Measurements from ENCODE around the gene ATG7. TPM values are rescaled to one million over a fixed set of nuclear protein-coding genes. Genes with fewer than 3 reads are reported as not detected.

The ATG7 gene
- total RNA-seq, 1 donor from 2014 or later, result 40.3 TPM

DNA sequence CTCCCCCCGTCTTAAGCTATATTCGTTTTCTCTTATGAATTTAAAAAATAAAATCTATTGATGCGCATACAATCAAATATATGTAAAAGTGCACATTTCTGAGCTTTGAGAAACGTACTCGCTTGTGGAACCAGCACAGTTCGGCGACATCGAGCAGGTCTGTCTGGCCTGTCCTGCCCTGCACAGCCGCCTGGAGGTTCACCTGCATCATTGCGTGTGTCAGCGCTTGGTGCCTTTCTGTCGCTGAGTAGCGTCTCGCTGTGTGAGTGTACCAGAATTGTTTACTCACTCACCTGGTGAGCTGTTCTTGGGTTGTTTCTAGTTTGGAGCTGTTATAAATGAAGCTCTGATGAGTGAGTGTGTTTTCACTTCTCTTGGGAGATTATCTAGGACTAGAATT, 267.5 kb downstream of the ATG7 start:
- H3K27ac Mint-ChIP-seq, result peak overlapping the region; percentile 84
- no peak for DNase-seq (ENCODE audit: low spot score in 2 of 2, unreplicated experiment in 2 of 2)

DNA sequence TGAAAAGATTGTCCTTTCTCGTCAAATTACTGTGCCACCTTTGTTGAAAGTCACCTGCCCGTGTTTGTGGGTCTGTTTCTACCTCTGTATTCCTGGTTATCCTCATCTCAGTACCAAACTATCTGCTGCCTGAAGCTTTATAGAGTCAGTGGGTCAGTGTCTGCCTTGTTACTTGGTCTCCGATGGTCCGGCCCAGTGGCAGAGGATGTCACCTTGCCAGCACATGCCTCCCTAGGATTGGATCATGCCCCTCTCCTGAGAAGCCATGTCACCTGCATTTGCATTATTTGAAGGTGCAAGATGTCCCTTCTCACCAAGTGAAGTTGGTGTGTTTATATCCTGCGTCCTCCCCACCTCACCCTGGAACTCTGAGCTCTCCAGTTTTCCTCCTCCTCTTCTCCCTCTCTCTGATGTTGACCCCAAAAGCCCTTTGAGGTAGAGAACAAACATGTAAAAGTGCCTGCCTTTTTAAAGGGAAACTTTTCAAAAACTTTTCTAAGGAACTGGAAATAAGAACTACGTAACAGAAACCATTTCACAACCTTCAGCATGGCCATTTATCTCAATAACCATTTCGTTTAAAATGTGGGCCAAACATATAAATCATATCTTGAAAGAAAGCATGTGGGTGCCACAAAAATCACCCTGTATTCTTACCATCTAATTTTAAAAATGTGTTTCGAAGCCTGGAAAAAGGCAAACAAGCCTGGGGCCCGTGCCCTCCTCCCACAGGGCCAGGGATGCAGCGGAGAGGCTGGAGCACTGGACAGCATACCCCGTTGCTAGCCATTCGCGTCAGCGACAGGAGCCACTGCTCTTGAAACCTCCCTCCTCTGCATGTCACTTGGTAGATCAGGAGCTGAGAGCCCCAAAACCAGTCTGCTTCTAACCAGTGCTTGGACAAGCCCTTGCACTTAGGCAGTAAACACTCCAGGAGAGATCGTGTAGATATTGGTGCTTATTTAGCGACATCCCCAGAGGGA, 269.4 kb downstream of the ATG7 start:
- TF ChIP-seq, protein P1, sequence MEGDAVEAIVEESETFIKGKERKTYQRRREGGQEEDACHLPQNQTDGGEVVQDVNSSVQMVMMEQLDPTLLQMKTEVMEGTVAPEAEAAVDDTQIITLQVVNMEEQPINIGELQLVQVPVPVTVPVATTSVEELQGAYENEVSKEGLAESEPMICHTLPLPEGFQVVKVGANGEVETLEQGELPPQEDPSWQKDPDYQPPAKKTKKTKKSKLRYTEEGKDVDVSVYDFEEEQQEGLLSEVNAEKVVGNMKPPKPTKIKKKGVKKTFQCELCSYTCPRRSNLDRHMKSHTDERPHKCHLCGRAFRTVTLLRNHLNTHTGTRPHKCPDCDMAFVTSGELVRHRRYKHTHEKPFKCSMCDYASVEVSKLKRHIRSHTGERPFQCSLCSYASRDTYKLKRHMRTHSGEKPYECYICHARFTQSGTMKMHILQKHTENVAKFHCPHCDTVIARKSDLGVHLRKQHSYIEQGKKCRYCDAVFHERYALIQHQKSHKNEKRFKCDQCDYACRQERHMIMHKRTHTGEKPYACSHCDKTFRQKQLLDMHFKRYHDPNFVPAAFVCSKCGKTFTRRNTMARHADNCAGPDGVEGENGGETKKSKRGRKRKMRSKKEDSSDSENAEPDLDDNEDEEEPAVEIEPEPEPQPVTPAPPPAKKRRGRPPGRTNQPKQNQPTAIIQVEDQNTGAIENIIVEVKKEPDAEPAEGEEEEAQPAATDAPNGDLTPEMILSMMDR (IDR thresholded peaks at IDR 0.05; ENCODE audit: unreplicated experiment), result no peak
- Mint-ChIP-seq H3K27ac (peak overlapping the region; percentile 89), H3K4me1 (peaks cover 51% of the 10 kb centered on the region), H3K36me3 (no peaks in the 10 kb centered on the region), H3K4me3 (no peak overlapping the region), H3K27me3 (ENCODE audit: low read depth) (no peaks in the 10 kb centered on the region), H3K9me3 (no peaks in the 10 kb centered on the region)
- DNase-seq (ENCODE audit: low spot score in 2 of 2, unreplicated experiment in 2 of 2), result no peak

More for the DNA sequence above, 267.5 kb downstream of the ATG7 start:
- Mint-ChIP-seq H3K4me3 (no peak overlapping the region), H3K27me3 (ENCODE audit: low read depth) (no peaks in the 10 kb centered on the region), H3K36me3 (no peaks in the 10 kb centered on the region), H3K4me1 (peaks cover 55% of the 10 kb centered on the region), H3K9me3 (no peaks in the 10 kb centered on the region)
- TF ChIP-seq, protein P1 (IDR thresholded peaks at IDR 0.05; ENCODE audit: unreplicated experiment), result no peak

DNA sequence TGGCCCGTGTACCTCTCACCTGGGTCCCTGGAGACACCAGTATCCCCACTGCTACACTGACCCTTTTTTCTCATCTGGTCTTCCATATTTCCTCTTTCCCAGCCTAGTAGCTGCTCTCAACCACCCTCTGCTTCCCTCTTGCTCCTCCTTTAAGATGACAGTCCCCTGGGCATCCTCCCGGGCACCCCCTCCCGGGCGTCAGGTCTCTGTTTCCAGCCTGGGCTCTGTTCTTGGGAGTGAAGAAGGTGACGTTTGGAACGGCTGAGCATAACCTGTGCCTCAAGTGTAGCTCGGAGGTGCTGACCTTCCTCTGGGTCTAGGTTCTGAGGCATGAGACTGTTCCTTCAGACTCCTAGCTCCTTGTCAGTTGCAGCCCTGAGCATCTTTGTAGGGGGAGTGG, 270.4 kb downstream of the ATG7 start:
- Mint-ChIP-seq H3K9me3 (no peaks in the 10 kb centered on the region), H3K4me3 (no peak overlapping the region), H3K4me1 (peaks cover 51% of the 10 kb centered on the region), H3K27me3 (ENCODE audit: low read depth) (no peaks in the 10 kb centered on the region), H3K36me3 (peaks cover under 1% of the 10 kb centered on the region), H3K27ac (peak overlapping the region; percentile 89)
- TF ChIP-seq, protein P1 (IDR thresholded peaks at IDR 0.05; ENCODE audit: unreplicated experiment), result no peak
- no peak for DNase-seq (ENCODE audit: low spot score in 2 of 2, unreplicated experiment in 2 of 2)

DNA sequence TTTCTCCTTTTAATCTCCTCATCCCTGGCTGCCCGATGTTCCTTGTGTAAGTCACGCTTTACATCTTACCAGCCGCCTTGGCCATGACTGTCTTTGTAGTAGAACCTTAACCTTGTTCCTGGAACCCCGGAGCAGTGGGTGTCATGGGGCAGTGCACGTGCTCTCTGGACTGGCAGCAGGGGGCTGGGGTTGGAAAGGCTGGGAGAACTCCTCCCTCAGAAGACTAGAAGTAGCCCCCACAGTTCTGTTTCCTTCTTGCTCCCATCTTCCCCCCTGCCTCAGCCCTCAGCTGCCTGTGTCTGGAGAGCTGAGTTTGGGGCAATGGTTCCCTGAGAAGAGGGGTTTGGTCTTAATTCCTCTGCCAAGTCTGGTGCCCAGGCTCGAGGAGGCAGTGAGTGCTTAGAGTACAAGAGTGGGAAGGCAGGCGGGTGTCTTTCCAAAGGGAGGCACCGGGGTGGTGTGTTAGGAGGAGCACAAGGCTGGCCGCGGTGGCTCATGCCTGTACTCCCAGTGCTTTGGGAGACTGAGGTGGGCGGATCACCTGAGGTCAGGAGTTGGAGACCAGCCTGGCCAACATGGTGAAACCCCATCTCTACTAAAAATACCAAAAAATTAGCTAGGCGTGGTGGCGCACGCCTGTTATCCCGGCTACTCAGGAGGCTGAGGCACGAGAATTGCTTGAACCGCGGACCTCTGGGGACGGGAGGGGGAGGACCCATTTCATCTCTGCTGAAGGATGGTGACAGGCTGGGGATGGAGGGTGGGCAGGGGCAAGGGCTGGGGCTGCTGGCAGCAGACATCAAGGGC, 271.1 kb downstream of the ATG7 start:
- H3K27me3 Mint-ChIP-seq (ENCODE audit: low read depth), result no peaks in the 10 kb centered on the region
- no peak overlapping the region for H3K4me3 Mint-ChIP-seq
- no peaks in the 10 kb centered on the region for H3K9me3 Mint-ChIP-seq
- DNase-seq (ENCODE audit: low spot score in 2 of 2, unreplicated experiment in 2 of 2), result no peak
- TF ChIP-seq, protein P1 (IDR thresholded peaks at IDR 0.05; ENCODE audit: unreplicated experiment), result no peak
- H3K27ac Mint-ChIP-seq, result no peak overlapping the region
- H3K36me3 Mint-ChIP-seq, result peaks cover 3% of the 10 kb centered on the region
- H3K4me1 Mint-ChIP-seq, result peaks cover 51% of the 10 kb centered on the region

DNA sequence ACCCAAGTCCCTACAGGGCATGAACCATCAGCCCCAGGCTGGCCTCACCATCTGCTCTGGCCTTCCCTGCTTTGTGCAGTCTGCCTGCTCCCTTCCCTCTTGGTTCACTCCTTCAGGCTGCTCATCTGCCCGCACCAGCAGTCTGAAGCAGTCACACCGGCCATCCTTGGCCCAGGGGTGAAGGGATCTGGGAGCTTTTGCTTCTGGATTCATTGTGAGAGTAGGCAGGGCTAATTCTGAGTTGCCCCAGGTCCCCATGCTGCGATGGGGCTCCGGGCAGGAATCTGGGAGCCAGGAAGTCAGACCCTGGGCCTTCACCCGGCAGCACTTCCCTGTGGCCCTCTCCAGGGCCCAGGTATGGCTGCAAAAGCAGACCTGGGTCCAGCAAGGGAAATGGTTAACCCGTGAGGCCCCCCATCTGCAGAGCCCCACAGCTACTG, 271.8 kb downstream of the ATG7 start:
- Mint-ChIP-seq H3K36me3 (peaks cover 7% of the 10 kb centered on the region), H3K4me3 (no peak overlapping the region), H3K9me3 (no peaks in the 10 kb centered on the region), H3K27ac (no peak overlapping the region), H3K27me3 (ENCODE audit: low read depth) (no peaks in the 10 kb centered on the region), H3K4me1 (peaks cover 54% of the 10 kb centered on the region)
- TF ChIP-seq, protein P1 (IDR thresholded peaks at IDR 0.05; ENCODE audit: unreplicated experiment), result no peak
- no peak for DNase-seq (ENCODE audit: low spot score in 2 of 2, unreplicated experiment in 2 of 2)
